T-helper 2 cell treated with Interferon-gamma antibody and Interleukin-4, amounts not matched to agents 100 ng/mL and 5 ng/mL, for 36 hours (primary cell): ENCODE measurements around the gene GATA2. TPM values are rescaled to one million over a fixed set of nuclear protein-coding genes. Genes with fewer than 3 reads are reported as not detected.

Experiments
- intact Hi-C: fragments of 100-400 bp; cut with micrococcal nuclease; formaldehyde crosslinking; loops from one replicate; pipeline ENCODE4 v1.15.1; 2023
- total RNA-seq: library from RNA; stranded (reverse); gene quantifications from 2 replicates; pipeline ENCODE4 v1.2.3, GENCODE V29; 2022

Gene GATA2
- total RNA-seq, 1 donor from 2014 or later: not detected

- intact Hi-C loops: no loop called here
These were observed 56.8 kb downstream of the GATA2 start for GRCh38 chr3:128436214-128436613.

DNA sequence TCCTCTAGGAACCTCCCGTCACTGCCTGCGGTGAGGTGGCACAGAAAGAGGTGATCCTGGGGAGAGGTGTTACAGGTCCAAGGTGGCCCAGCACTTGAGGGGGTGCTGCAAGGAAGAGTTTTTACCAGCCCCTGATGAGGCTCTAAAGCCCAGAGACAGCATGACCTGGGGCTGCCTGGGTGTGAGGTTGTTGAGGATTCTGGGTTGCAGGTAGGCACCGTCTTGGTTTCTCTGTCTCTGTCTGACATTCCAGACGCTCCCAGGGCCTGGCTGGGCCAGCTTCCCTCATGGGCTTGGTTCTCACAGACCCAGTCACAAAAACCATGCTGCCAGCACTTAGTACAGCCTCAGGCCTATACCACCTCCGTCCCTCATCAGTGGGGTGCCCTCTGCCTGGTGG is 57.4 kb downstream of the GATA2 start:
- intact Hi-C loops: no loop called here

GRCh38 chr3:128435058-128435457 is 57.9 kb downstream of the GATA2 start:
- intact Hi-C loops: no loop called here

DNA sequence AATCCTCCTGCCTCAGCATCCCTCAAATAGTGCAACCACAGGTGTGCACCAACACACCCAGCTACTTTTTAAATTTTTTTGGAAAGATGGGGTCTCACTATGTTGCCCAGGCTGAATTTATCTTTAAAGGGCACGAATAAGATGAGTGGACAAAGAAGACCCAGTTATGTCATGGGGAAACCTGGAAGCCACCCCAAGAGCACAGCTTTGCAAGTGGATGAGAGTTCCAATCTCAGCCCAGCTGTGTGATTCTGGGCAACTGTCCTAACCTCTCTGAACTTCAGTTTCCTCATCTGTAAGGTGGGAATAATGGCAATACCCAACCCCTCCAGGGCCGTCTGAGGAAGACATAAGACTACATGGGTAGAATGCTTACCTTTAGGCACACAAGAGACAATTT is 58.5 kb downstream of the GATA2 start:
- intact Hi-C loops: no loop called here

DNA sequence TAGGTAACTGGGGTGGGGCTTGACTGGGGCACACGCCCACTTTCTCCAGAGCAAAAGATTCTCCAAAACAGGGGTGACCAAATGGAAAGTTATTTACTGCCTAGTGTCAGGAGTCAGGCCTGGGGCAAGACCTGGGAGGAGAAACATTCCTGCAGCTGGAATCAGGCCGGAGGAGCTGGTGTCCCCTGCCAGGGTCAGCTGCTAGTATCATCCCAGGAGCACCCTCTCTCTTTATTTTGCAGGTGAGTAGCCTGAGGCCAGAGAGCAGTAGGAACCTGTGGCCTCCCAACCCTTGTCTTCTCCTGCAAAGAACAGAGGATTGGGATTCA is 59.2 kb downstream of the GATA2 start:
- intact Hi-C loops: no loop called here

GRCh38 chr3:128432971-128433836 is 59.8 kb downstream of the GATA2 start:
- intact Hi-C loops: no loop called here

- intact Hi-C loops: no loop called here
These were observed 60.6 kb downstream of the GATA2 start for GRCh38 chr3:128432301-128432970.

- intact Hi-C loops: no loop called here
These were observed 61.1 kb downstream of the GATA2 start for GRCh38 chr3:128431803-128432300.

GRCh38 chr3:128430731-128431130 is 62.3 kb downstream of the GATA2 start:
- intact Hi-C loops: no loop called here

DNA sequence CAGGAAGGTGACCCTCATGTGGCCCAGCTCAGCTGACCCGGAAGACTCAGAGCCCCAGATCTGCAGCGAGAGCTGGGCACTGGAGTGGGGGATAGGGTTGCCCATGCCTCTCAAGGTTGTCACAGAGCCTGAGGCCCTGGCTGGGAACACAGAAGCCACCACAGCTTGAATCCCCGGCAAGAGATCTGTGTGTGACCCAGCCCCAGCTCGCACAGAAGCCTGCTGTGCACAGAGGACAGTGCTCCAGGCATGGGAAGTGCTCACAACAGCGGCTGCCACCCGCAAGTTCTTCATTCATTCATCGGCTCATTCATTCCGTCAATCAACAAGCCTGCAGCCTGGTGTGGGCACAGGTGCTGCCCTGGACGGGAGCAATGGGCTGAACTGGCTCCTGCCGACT is 62.7 kb downstream of the GATA2 start:
- intact Hi-C loops: no loop called here

GRCh38 chr3:128429751-128430150 is 63.2 kb downstream of the GATA2 start:
- intact Hi-C loops: loop anchor here (10.0 kb wide), 1 partner anchor 335 kb away; no protein-coding TSS in a partner anchor

Other genes with a start within 250 kb of the GATA2 start
- gene DNAJB8, start 26.3 kb downstream of the GATA2 start, total RNA-seq: not detected in 2 replicates
- gene RPN1, start 157.6 kb upstream of the GATA2 start, total RNA-seq: 214 and 216 TPM in 2 replicates
- 240 and 244 TPM in 2 replicates for gene RAB7A, start 233.0 kb upstream of the GATA2 start, total RNA-seq